Activated B cell treated with CpG ODN at 0.5 μM for 24 hours (primary cell): ENCODE results near the gene CDH15. TPM values are rescaled to one million over a fixed set of nuclear protein-coding genes. Genes with fewer than 3 reads are reported as not detected.

Experiments used
- ATAC-seq: fragments of 200-7000 bp; cut with Tn5 transposase; one replicate; pipeline ENCODE4 v1.10.0; 2021; ENCODE audit warnings: low read depth, mild to moderate bottlenecking, moderate library complexity
- CTCF ChIA-PET: fragments of 350-600 bp; sonication (Branson Sonifier 250); formaldehyde crosslinking; loops from one replicate; lab custom pipeline; 2021; ENCODE audit warnings: antibody characterized with exemption; lab: Charles Lee
- POLR2A ChIA-PET: fragments of 350-600 bp; sonication (Branson Sonifier 250); formaldehyde crosslinking; loops from one replicate; lab custom pipeline; 2021; ENCODE audit warnings: antibody characterized with exemption; lab: Charles Lee
- DNase-seq: peaks from one replicate; pipeline ENCODE4 v3.0.0; 2022
- H3K27ac Mint-ChIP-seq: one replicate; pipeline ENCODE4 v1.8.0; 2020; ENCODE audit warnings: mixed read lengths
- H3K27me3 Mint-ChIP-seq: one replicate; pipeline ENCODE4 v1.8.0; 2021; ENCODE audit warnings: mixed read lengths
- H3K36me3 Mint-ChIP-seq: one replicate; pipeline ENCODE4 v1.8.0; 2021; ENCODE audit warnings: low read depth, mixed read lengths
- H3K4me1 Mint-ChIP-seq: one replicate; pipeline ENCODE4 v1.8.0; 2021; ENCODE audit warnings: mixed read lengths
- H3K4me3 Mint-ChIP-seq: one replicate; pipeline ENCODE4 v1.8.0; 2020; ENCODE audit warnings: mild to moderate bottlenecking, mixed read lengths
- H3K9me3 Mint-ChIP-seq: one replicate; pipeline ENCODE4 v1.8.0; 2020; ENCODE audit warnings: mixed read lengths
- CTCF ChIP-seq: fragments of 200-600 bp; IDR thresholded peaks from one replicate; pipeline ENCODE4 v1.8.0; 2022; ENCODE audit warnings: antibody characterized with exemption, mild to moderate bottlenecking
- intact Hi-C: fragments of 100-400 bp; cut with micrococcal nuclease; formaldehyde crosslinking; loops from one replicate; pipeline ENCODE4 v1.15.1; 2024
- total RNA-seq: library from RNA; stranded (reverse); gene quantifications from 2 replicates; pipeline ENCODE4 v1.2.3, GENCODE V29; 2022

The CDH15 gene
- total RNA-seq, 1 donor from 2014 or later, result not detected

GRCh38 chr16:89154390-89155183 is 17.0 kb upstream of the CDH15 start:
- no peak for ATAC-seq
- CTCF ChIA-PET, result no interaction called here
- H3K4me1 Mint-ChIP-seq, result peaks cover 19% of the 10 kb centered on the region
- POLR2A ChIA-PET, result interaction anchor here (1.0 to 1.1 kb wide), 2 partner anchors 116 to 187 kb away, joined by 3 read pairs; no protein-coding TSS in a partner anchor
- TF ChIP-seq CTCF, result no peak
- no peak for DNase-seq
- no peak overlapping the region for H3K27ac Mint-ChIP-seq
- H3K27me3 Mint-ChIP-seq, result no peaks in the 10 kb centered on the region
- H3K9me3 Mint-ChIP-seq, result peaks cover under 1% of the 10 kb centered on the region
- no peak overlapping the region for H3K4me3 Mint-ChIP-seq
- intact Hi-C loops, result no loop called here
- H3K36me3 Mint-ChIP-seq, result peaks cover 28% of the 10 kb centered on the region

- Mint-ChIP-seq H3K27me3 (no peaks in the 10 kb centered on the region), H3K4me1 (peaks cover 19% of the 10 kb centered on the region), H3K9me3 (no peaks in the 10 kb centered on the region), H3K36me3 (peaks cover 22% of the 10 kb centered on the region), H3K27ac (no peak overlapping the region), H3K4me3 (no peak overlapping the region)
- ChIA-PET POLR2A (interaction anchor here (1.0 to 1.1 kb wide), 3 partner anchors 117 to 219 kb away, joined by 3 read pairs; no protein-coding TSS in a partner anchor), CTCF (interaction anchor here (1.0 kb wide), 1 partner anchor 213 kb away, joined by 3 read pairs; no protein-coding TSS in a partner anchor)
- no peak for ATAC-seq
- intact Hi-C loops, result no loop called here
- no peak for DNase-seq
- no peak for TF ChIP-seq CTCF
Observed at GRCh38 chr16:89155184-89155679, 16.3 kb upstream of the CDH15 start.

- Mint-ChIP-seq H3K9me3 (no peaks in the 10 kb centered on the region), H3K4me3 (no peak overlapping the region), H3K27me3 (no peaks in the 10 kb centered on the region), H3K36me3 (peaks cover 13% of the 10 kb centered on the region), H3K27ac (no peak overlapping the region), H3K4me1 (peaks cover 19% of the 10 kb centered on the region)
- intact Hi-C loops, result no loop called here
- no peak for TF ChIP-seq CTCF
- POLR2A ChIA-PET, result interaction anchor here (1.0 to 1.2 kb wide), 4 partner anchors 188 to 344 kb away, joined by 3 to 5 read pairs (median 3); partner anchors contain the start of gene APRT
- ATAC-seq, result no peak
- DNase-seq, result no peak
- CTCF ChIA-PET, result interaction anchor here (1.0 kb wide), 1 partner anchor 214 kb away, joined by 3 read pairs; no protein-coding TSS in a partner anchor
Observed at GRCh38 chr16:89155851-89156739, 15.5 kb upstream of the CDH15 start.

GRCh38 chr16:89156740-89157645 is 14.6 kb upstream of the CDH15 start:
- peaks cover 22% of the 10 kb centered on the region for H3K4me1 Mint-ChIP-seq
- H3K27me3 Mint-ChIP-seq, result peaks cover under 1% of the 10 kb centered on the region
- no peak overlapping the region for H3K27ac Mint-ChIP-seq
- TF ChIP-seq CTCF, result no peak
- ChIA-PET CTCF (no interaction called here), POLR2A (interaction anchor here (0.6 to 1.2 kb wide), 4 partner anchors 189 to 345 kb away, joined by 3 to 7 read pairs (median 5); partner anchors contain the start of gene APRT)
- ATAC-seq (no peak), DNase-seq (no peak)
- H3K9me3 Mint-ChIP-seq, result no peaks in the 10 kb centered on the region
- intact Hi-C loops, result no loop called here
- H3K36me3 Mint-ChIP-seq, result peaks cover 5% of the 10 kb centered on the region
- no peak overlapping the region for H3K4me3 Mint-ChIP-seq
